ENCODE measurements around the gene FAM228B.

The FAM228B gene

DNA sequence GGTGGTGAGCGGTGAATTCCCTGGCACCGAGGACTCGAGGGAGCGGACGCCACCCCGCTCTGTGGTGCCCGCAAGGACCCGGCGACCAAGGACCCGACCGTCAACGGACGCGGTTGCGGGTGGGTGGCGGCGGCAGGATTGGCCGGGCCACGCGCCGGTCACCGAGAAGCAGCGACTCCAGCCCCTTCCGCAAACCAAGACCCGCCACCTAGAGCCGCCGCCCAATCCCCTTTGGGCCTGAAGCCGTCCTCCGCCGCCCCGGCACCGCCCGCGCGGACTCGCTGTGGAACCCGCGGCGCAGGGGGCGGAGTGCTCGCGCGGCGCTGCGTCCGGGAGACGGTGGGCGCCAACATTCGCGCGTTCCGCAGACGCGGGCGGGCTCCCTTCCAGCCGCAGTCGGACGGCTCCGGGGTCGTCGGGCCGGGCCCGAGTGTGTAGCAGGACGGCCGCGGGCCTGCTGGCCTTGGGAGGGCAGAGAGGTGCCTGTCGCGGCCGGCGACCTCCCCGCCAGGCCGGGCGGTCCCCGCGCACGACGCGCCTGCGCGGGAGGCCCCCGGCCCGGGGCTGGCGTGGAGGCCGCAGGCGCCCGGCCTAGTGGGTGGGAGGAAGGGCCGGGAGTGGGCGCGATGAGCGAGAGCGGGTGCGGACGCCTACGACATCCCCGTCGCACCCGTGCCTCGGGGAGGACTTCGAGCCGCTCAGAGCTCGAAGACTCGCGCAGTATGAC lies at the start of gene FAM228B, which contains the start of gene PFN4:
Gene FAM228B, plus strand, starts transcription at position 275 of the 727 bp plus-strand sequence. CDS start 893 bp downstream, outside the sequence.
Gene PFN4, minus strand, starts transcription at position 140 of the 727 bp plus-strand sequence. CDS start 799 bp downstream, outside the sequence.
- DNase-seq (ENCODE audit: low read depth): peak; percentile 52
- TF ChIP-seq, protein P1, sequence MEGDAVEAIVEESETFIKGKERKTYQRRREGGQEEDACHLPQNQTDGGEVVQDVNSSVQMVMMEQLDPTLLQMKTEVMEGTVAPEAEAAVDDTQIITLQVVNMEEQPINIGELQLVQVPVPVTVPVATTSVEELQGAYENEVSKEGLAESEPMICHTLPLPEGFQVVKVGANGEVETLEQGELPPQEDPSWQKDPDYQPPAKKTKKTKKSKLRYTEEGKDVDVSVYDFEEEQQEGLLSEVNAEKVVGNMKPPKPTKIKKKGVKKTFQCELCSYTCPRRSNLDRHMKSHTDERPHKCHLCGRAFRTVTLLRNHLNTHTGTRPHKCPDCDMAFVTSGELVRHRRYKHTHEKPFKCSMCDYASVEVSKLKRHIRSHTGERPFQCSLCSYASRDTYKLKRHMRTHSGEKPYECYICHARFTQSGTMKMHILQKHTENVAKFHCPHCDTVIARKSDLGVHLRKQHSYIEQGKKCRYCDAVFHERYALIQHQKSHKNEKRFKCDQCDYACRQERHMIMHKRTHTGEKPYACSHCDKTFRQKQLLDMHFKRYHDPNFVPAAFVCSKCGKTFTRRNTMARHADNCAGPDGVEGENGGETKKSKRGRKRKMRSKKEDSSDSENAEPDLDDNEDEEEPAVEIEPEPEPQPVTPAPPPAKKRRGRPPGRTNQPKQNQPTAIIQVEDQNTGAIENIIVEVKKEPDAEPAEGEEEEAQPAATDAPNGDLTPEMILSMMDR (IDR thresholded peaks at IDR 0.05; ENCODE audit: low read depth, low read length, missing control alignments): peak; percentile 3
- peak within 1 kb of the TSS; percentile 74 for H3K4me3 ChIP-seq (ENCODE audit: low read depth, low read length)

DNA sequence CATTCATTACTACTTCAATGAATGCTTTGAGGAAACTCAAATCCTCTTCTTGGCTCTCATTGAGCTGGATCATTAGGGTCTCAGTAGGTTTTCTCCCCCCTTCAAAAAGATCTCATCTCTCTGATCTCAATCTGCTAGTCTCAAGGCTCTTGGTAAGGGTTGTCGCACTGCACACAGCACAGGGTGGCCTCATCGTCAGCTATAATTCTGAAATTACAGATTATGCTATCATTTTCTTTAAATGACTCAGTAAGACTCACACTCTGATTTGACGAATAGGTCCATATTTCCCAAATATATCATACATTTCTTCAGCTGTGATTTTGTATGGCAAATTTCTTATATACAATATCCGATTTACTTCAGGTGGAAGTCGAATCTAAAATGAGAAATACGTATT lies 49.5 kb upstream of the FAM228B start:
- TF ChIP-seq, protein P1 (IDR thresholded peaks at IDR 0.05; ENCODE audit: low read depth, low read length, missing control alignments): no peak
- H3K4me3 ChIP-seq (ENCODE audit: low read depth, low read length): no peak overlapping the region
- no peak for DNase-seq (ENCODE audit: low read depth)

DNA sequence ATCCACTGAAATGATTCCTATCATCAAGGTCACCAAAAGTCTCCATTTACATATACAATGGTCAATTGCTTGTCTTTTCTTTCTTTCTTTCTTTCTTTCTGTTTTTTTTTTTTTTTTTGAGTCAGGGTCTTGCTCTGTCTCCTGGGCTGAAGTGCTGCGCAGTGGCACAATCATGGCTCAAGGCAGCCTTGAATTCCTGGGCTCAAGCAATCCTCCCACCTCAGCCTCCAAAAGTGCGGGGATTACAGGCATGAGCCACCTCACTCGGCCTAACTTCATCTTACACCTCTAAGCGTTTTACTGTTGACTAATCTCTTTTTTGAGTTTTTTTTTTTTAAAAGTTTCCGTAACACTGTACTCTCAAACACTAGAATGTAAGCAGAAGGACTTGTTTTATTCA lies 48.0 kb upstream of the FAM228B start:
- peak overlapping the region; percentile 81 for H3K4me3 ChIP-seq (ENCODE audit: low read depth, low read length)
- DNase-seq (ENCODE audit: low read depth): no peak
- TF ChIP-seq, protein P1 (IDR thresholded peaks at IDR 0.05; ENCODE audit: low read depth, low read length, missing control alignments): no peak

DNA sequence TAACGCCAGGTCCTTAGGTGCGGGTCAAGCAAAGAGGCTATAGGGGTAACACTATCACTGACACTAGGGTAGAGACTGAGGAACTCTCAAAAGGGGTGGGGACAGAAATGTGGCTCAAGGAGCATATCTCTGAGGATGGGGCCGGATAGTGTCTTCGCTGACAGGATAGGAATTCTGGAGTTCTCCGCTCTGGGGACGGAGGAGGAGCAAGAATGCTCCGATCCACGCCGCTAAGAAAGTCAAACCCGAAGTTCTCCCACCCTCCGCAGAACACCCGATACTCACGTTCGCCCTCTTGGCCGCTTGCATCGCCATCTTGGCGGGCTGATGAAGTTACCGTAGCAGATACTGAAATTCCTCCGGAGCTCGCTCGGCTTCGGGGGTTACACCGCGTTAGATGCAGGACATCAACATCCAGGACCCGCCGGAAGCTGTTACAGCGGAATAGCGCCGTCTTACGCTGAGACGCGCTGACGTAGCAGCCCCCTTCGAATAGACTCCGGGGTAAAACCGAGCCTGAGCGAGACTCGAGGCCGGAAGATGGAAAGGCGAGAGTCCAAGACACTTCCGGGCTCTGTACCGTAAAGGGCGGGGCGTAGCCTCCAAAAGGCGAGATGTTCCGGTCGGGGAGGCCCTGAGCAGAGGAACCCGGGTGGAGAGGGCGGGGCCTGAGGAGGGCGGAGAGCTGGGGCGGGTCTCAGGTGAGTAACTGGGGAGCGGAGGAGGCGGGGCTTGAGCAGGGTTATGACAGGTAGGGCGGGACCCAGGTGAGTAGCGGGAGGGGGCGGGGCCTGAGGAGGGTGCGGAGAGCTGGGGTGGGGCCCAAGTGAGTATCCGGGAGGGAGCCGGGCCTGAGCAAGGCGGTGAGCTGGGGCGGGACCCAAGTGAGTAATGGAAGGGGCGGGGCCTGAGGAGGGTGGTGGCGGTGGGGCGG lies 47.1 kb upstream of the FAM228B start, which contains the start of gene SF3B6:
Gene SF3B6, minus strand, starts transcription at position 412 of the 934 bp plus-strand sequence. Its CDS starts 97 bp downstream, at position 315.
- DNase-seq (ENCODE audit: low read depth): peak; percentile 99
- TF ChIP-seq, protein P1 (IDR thresholded peaks at IDR 0.05; ENCODE audit: low read depth, low read length, missing control alignments): no peak
- peak within 1 kb of the TSS; percentile 81 for H3K4me3 ChIP-seq (ENCODE audit: low read depth, low read length)

DNA sequence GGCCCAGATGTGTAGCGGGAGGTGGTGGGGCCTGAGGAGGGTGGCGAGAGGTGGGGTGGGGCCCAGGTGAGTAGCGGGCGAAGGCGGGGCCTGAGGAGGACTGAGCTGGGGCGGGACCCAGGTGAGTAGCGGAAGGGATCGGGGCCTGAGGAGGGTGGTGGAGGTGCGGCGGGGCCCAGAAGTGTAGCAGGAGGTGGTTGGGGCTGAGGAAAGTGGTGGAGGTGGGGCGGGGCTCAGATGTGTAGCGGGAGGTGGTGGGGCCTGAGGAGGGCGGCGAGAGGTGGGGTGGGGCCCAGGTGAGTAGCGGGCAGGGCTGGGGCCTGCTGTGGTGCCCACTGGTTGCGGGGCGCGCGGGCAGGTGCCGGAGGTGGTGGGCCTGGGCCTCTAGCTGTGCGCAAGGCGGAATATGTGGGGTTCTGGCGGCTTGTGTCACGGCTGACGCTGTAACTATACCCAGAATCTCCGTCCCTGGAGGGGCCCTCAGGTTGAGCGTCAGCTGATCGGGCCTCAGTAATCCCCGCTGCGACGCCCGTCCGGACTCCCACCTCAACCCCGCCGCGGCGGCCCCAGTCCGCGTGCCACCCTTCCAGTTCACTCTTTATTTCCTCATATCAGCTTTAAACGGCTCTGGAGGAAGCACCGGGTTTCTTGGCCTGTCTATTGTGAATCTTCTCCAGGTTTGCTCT lies 46.3 kb upstream of the FAM228B start:
- TF ChIP-seq, protein P1 (IDR thresholded peaks at IDR 0.05; ENCODE audit: low read depth, low read length, missing control alignments): no peak
- peak overlapping the region; percentile 81 for H3K4me3 ChIP-seq (ENCODE audit: low read depth, low read length)
- DNase-seq (ENCODE audit: low read depth): no peak

DNA sequence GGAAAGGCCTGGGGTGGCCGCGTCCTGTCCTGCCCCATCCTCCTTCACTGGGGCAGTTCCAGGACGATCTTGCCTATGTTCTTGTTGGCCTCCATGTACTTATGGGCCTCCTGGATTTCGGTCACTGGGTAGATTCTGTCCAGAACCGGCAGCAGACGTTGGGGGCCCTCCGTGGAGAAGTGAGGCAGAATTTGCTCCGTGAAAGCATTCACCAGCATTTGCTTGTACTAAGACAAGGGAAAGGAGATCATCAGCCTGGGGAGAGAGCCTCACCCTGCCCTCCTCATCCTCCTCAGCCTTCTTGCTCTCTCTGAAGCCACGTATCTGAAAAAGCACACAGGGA lies 45.8 kb upstream of the FAM228B start:
- peak overlapping the region; percentile 81 for H3K4me3 ChIP-seq (ENCODE audit: low read depth, low read length)
- TF ChIP-seq, protein P1 (IDR thresholded peaks at IDR 0.05; ENCODE audit: low read depth, low read length, missing control alignments): no peak
- no peak for DNase-seq (ENCODE audit: low read depth)
